ENCODE measurements around the gene AKAP10. TPM values are rescaled to one million over a fixed set of nuclear protein-coding genes. Genes with fewer than 3 reads are reported as not detected.

Gene AKAP10
- total RNA-seq, 1 experiment from 2014 or later = 36.8 TPM

- Histone ChIP-seq H3K4me1 (ENCODE audit: insufficient read depth, low read length, poor library complexity, severe bottlenecking) (no peaks in the 10 kb centered on the region), H3K36me3 (ENCODE audit: insufficient read depth, low read length, poor library complexity, severe bottlenecking) (peaks cover 50% of the 10 kb centered on the region), H3K27me3 (replicated peaks; ENCODE audit: insufficient read depth, low read depth, low read length, poor library complexity) (no peaks in the 10 kb centered on the region), H3K4me3 (ENCODE audit: low read depth, low read length, poor library complexity, severe bottlenecking) (no peak overlapping the region), H3K27ac (ENCODE audit: low read depth, low read length, poor library complexity, severe bottlenecking) (no peak overlapping the region), H3K9me3 (ENCODE audit: low read depth, low read length, poor library complexity, severe bottlenecking) (no peaks in the 10 kb centered on the region)
- no peak for DNase-seq (ENCODE audit: low spot score)
- POLR2A ChIA-PET (ENCODE audit: low non-redundant PET) = no interaction called here
- TF ChIP-seq EZH2 (IDR thresholded peaks at IDR 0.05; ENCODE audit: borderline replicate concordance, low read depth, low read length, poor library complexity, severe bottlenecking) (no peak), CTCF (conservative IDR thresholded peaks at IDR 0.05; ENCODE audit: low read depth, low read length) (no peak)
- CTCF ChIA-PET = no interaction called here
- BruUV-seq (replicated peaks) = no TSS peak
- intact Hi-C loops (cut with micrococcal nuclease; ENCODE audit: unreplicated experiment) = no loop called here
Observed at GRCh38 chr17:19933628-19934027, 44.0 kb downstream of the AKAP10 start.

GRCh38 chr17:19933221-19933620 lies 44.4 kb downstream of the AKAP10 start:
- H3K9me3 ChIP-seq (ENCODE audit: low read depth, low read length, poor library complexity, severe bottlenecking) = no peaks in the 10 kb centered on the region
- no peaks in the 10 kb centered on the region for H3K27me3 ChIP-seq (replicated peaks; ENCODE audit: insufficient read depth, low read depth, low read length, poor library complexity)
- TF ChIP-seq CTCF (conservative IDR thresholded peaks at IDR 0.05; ENCODE audit: low read depth, low read length) = no peak
- no peak for TF ChIP-seq EZH2 (IDR thresholded peaks at IDR 0.05; ENCODE audit: borderline replicate concordance, low read depth, low read length, poor library complexity, severe bottlenecking)
- peaks cover 50% of the 10 kb centered on the region for H3K36me3 ChIP-seq (ENCODE audit: insufficient read depth, low read length, poor library complexity, severe bottlenecking)
- intact Hi-C loops (cut with micrococcal nuclease; ENCODE audit: unreplicated experiment) = no loop called here
- CTCF ChIA-PET = no interaction called here
- no peak overlapping the region for H3K4me3 ChIP-seq (ENCODE audit: low read depth, low read length, poor library complexity, severe bottlenecking)
- no peaks in the 10 kb centered on the region for H3K4me1 ChIP-seq (ENCODE audit: insufficient read depth, low read length, poor library complexity, severe bottlenecking)
- DNase-seq (ENCODE audit: low spot score) = no peak
- H3K27ac ChIP-seq (ENCODE audit: low read depth, low read length, poor library complexity, severe bottlenecking) = no peak overlapping the region
- TSS peak; percentile 19 for BruUV-seq (replicated peaks)
- POLR2A ChIA-PET (ENCODE audit: low non-redundant PET) = interaction anchor here (0.7 kb wide), 1 partner anchor 11 kb away, joined by 3 read pairs; no protein-coding TSS in a partner anchor

- Histone ChIP-seq H3K27me3 (replicated peaks; ENCODE audit: insufficient read depth, low read depth, low read length, poor library complexity) (no peaks in the 10 kb centered on the region), H3K27ac (ENCODE audit: low read depth, low read length, poor library complexity, severe bottlenecking) (no peak overlapping the region), H3K4me1 (ENCODE audit: insufficient read depth, low read length, poor library complexity, severe bottlenecking) (no peaks in the 10 kb centered on the region), H3K4me3 (ENCODE audit: low read depth, low read length, poor library complexity, severe bottlenecking) (no peak overlapping the region), H3K36me3 (ENCODE audit: insufficient read depth, low read length, poor library complexity, severe bottlenecking) (peaks cover 43% of the 10 kb centered on the region), H3K9me3 (ENCODE audit: low read depth, low read length, poor library complexity, severe bottlenecking) (no peaks in the 10 kb centered on the region)
- intact Hi-C loops (cut with micrococcal nuclease; ENCODE audit: unreplicated experiment) = no loop called here
- no peak for TF ChIP-seq EZH2 (IDR thresholded peaks at IDR 0.05; ENCODE audit: borderline replicate concordance, low read depth, low read length, poor library complexity, severe bottlenecking)
- TF ChIP-seq CTCF (conservative IDR thresholded peaks at IDR 0.05; ENCODE audit: low read depth, low read length) = no peak
- no TSS peak for BruUV-seq (replicated peaks)
- ChIA-PET CTCF (no interaction called here), POLR2A (ENCODE audit: low non-redundant PET) (no interaction called here)
- DNase-seq (ENCODE audit: low spot score) = no peak
Observed at GRCh38 chr17:19928299-19928698, 49.3 kb downstream of the AKAP10 start.
